ENCODE data around the gene BTBD18.

BTBD18 gene, protein sequence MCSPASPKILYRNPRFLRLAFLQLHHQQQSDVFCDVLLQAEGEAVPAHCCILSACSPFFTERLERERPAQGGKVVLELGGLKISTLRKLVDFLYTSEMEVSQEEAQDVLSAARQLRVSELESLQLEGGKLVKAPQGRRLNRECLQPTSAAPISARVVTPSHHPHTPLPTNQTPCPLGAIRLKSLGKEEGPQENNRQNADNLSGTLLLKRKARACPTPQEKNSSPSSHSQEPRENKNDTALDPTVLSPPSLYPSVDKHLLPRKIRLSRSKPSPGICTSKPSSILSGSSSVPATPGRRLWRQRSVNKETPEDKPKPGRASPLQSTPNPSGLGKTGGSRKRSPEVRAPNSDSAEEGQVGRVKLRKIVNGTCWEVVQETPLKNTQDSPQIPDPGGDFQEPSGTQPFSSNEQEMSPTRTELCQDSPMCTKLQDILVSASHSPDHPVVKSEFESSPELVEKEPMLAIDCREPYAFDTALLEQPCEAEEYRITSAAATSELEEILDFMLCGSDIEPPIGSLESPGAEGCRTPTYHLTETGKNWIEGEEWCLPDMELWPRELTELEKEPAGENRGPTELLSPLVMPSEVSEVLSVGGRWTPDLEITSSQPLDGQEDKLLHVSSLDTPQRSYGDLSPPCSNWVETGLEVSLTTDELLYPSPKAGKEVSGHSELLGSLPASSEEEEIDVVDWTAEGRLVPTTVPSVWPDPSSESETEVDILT

DNA sequence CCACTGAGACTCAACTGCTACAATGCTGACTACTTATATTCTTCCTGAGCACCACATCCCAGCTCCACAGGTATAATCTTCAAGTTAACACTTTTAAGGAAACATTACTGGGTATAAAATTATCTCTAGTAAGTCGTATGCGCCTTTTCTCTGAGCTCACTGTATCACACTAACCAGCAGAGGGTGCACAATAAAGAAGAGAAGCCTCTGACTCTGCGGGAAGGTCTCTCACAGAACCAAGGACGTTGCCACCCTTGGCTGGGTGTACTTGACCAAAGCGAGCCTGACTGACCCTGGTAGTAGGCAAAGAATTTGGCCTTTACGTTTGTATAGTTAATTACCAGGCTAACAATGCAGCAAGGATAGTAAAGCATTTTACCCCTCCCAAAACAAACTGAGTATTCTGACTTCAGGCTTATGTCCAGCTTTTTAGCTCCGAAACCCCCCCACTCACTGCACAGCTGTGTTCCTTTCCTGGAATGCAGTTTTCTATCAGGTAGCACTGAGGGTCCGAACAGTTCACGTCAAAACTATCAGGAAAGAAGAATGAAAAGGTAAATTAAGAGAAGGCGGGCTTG, at the start of gene BTBD18:
Gene BTBD18 (minus strand): TSS at position 144 of the 578 bp plus-strand sequence. CDS start 631 bp downstream, outside the sequence.
- no peak for DNase-seq (ENCODE audit: low read depth)

DNA sequence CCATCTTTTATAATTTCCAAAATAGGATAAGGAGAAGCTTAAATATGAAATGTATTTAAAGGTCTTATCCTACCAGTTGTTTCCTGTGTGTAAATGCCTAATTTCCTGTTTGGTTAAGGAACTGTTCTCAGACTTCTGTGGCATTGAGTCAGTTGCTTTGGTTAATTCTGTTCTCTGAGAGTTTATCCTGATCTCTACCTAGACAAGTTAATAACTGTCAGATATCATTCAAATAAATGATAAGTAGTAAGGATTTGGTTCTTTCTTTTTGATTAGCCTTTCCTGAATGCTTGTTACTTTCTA, 49.5 kb upstream of the BTBD18 start:
- DNase-seq (ENCODE audit: low read depth), result no peak

DNA sequence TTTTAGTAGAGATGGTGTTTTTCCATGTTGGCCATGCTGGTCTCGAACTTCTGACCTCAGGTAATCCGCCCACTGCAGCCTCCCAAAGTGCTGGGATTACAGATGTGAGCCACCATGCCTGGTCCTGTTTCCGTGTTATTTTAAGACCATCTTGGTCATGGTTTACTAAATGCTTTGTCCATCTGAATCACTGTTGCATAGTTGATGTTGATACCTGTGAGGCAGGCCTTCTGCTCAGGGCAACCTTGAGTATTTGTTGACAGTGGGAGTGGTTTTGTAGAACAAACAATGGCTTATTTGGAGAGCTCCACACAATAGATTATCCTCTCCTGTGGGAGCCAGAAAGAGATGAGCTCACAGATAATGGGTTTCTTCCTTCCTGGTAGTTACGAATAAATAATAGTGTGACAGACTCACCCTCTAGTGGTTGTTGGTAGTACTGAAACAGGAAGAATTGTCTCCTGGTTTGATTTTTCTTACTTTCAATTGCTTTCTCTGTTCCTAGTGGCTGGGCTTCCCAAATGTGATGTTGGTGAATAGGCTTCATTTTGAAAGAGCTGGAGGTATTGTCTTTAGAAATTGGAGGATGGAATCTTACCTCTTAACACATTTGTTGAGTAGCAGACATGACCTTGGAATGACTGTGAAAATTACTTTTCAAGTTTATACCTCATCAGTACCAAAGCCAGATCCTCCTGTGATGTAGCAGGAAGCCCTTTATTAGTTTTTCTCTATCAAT, 49.0 kb upstream of the BTBD18 start:
- no peak for DNase-seq (ENCODE audit: low read depth)

DNA sequence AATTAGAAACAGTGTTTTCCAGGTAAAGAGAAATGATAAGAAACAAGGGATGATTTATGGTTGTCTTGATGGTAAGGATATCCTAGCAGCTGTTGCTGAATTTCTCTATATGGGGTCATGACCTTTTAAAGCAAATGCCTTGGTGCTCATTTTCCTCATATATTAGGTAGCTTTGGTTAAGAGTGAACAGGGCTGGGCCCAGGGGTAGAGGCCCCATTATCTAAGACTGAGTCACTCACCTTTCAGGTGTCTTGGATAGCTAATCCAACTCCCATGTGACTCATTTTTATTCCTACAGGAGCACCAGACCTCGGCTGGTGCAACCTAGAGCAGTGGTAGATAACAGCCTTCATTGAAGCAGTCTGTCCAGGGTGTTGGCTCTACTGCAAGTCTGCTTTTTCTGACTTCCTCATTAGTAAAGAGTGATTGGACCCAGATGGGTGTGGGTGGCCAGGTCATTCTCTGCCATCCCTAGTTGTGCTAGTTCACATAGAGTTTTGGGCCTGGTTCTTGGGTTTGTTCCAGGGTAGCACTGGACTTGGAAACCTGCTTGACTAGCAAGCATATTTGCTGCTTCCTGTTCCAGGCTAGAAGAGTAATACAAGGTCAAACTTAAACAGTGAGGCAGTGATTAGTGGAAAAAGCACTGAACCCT, 47.4 kb upstream of the BTBD18 start:
- no peak for DNase-seq (ENCODE audit: low read depth)

DNA sequence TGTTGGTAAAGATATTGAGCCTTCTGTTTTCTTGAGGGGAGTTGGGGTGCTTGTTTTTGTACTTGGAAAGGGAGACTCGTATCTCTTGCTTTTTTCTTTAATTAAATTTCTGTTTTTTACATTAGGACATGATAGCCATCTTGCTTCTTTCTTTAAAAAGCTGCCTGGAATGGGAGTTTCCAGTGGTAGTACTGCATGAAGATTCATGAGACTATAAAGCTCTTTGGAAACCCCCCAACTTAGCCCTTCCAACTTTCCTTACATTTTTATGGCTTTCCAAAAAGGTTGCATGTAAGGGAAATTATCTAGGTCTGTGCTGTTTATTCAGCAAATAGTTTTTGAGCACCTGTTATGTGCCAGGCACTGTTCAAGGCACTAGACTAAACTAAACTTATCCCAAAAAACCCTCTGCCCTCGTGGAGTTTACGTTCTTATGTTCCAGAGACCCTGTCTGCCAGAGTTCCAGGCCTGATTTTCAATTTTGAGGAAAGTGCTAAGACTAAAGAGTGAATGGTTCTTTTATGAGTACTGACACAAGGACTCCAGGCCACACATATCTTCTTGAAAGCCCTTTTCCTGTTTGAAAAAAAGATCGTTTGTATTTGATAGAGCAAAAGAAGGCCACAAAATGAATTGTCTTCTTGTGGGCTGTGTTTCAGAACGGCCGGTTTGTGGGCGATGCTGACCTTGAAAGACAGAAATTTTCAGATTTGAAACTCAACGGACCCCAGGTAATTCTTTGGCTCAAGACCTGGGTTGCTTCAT, 41.9 kb upstream of the BTBD18 start:
- DNase-seq (ENCODE audit: low read depth), result no peak

DNA sequence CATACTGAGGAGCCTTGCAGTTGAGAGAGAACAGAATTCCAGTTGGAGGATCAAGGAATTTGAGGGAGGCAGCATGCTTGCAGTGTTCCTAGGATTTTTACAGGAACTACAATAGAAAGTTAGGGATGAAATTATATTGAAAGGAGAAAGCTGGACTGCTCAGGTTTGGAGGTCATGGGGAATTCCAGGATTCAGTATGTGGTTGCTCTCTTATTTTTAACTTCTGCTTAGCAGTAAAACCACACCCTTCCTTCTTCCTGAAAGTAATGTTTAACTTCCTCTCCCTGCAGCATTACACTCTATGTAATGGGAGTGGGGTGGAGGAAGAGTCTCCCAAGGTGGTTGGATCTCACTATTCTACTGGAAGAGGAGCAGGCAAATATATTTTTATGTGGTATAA, 41.3 kb upstream of the BTBD18 start:
- DNase-seq (ENCODE audit: low read depth), result no peak

DNA sequence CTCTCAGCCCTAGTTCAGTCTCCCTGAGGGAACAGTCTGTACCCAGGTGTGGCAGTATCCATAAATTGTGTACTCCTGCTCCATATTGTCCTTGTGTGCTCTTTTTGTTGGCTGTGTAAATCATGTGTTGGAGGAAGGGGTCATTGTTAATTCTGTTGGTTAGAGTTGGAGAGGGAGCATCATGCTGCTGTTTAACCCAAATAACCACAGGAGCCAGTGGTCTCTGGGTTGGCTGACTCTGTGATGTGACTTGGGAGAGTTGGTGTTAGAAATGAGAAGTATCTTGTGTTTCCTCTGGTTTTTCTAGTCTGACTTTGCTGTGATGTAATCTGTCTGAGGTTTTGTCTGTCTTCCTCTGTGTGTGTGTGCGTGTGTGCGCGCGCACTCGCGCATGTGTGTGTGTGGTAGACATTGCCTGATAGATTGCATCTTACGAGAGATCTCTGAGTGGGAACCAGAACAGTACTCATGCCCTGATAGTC, 40.5 kb upstream of the BTBD18 start:
- peak; percentile 76 for DNase-seq (ENCODE audit: low read depth)

DNA sequence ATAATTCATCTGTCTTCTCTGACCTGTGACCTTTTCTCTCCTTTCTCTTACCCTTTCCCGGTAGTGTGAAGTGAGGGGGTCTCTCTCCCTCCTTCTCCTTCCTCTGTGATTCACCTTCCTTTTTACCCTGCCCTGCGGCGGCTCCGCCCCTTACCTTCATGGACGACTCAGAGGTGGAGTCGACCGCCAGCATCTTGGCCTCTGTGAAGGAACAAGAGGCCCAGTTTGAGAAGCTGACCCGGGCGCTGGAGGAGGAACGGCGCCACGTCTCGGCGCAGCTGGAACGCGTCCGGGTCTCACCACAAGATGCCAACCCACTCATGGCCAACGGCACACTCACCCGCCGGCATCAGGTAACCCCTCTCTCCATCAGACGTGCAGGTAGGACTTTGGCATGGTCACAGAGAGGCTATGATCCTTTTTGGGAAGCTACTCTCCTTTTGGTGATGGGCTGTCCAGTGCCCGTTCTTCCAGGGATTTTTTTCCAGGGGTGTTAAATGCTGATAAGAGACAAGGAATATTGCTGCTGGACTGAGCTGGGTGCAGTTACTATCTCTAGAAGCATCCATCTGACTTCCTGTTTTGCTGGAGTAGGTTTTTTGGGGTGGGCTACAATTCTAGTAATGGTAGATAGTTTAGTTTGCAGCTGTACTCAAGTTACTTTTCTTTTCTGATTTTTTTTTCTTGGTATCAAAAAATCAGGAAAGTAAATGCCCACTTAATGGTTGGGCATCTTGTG, 39.9 kb upstream of the BTBD18 start:
- no peak for DNase-seq (ENCODE audit: low read depth)

DNA sequence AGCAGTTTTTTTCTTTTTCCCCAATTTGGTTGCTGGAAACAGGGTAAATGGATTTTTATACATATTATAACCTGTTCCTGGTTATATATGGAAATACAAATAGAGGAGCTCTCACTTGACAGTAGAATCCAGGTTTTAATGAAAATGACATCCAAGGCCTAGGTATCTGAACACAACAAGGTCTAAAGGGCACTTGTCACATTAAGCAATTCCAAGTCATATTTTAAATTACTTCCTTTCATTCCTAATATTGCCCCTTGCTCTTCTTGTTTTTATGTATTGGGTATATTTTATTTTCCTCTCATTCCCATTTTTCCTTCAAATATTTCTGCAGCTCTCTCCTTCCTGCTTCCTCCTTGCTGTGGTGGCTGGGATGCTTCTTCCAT, 37.1 kb upstream of the BTBD18 start:
- no peak for DNase-seq (ENCODE audit: low read depth)

DNA sequence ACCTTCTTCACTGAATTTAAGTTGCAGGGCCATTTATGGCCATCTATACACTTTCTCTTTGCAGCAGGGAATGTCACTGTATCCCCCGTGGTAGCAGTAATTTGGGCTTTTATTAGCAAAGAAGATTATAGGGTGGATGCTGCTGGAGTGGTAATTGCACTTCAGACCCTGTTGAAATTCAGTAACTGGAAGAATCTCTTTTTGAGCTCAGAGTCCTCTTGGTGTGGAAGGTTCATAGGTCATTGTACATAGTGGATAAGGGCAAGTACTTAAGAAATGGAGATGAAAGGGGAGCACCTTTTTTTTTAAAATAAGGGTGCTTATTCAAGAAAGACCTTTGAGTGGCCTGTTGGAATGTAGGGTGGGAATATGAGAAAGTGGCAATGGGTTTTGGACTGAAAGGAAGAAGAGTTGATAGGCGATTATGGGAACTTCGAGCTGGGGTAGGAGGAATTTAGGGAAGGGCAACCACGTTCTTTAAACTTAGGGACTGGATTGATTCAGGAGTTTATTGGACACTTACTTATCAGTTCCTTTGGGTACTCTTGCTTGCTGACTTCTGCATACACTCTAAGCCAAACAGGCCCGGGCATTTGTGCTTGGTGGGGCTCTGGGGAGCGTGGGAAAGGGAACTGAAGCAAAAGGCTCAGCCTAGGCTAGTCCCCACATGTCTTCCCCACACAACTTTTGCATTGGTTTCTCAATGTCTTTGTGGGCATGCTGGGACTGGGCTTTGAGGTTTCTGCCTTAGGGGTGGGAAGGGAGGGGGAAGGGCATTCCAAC, 36.5 kb upstream of the BTBD18 start:
- DNase-seq (ENCODE audit: low read depth), result no peak

DNA sequence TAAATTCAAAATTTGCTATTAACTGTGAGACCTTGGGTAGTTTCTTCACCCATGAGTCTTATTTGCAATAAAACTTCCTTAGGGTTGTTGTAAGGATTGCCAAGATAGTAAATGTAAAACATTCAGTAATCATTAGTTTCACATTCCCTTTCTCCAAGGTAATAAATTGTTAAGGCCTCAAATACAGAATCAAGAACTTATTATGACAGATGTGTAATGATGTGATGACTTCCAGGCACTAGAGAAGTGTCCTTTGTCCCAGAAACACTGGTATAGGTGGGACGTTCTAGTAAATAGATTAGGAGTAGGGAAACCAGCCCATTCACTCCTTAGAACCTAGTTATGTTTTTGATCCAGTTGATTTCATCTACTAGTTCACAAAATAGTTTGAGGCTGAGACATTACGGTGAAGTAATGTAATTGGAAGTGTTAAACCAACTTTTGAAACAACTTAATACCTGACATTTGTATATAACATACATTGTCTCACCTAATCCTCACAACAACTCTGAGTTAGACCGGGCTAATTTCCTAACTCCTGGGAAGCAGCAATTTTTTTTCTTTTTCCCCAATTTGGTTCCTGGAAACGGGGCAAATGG, 35.5 kb upstream of the BTBD18 start:
- DNase-seq (ENCODE audit: low read depth), result no peak

DNA sequence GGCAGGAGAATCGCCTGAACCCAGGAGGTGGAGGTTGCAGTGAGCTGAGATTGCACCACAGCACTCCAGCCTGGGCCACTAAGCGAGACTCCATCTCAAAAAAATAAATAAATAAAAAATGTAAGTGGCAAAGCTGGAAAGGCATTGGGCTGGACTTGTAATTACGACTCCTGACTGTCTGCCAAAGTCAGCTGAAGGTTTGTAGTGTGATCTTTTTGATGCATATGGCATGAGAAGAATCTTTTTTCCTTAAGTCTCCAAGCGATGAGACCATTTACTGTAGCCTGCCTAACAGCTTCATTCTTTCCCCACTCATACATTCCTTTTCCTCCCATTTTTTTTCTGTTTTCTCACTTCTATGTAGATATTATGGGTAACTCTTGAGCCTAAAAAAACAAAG, 34.8 kb upstream of the BTBD18 start:
- no peak for DNase-seq (ENCODE audit: low read depth)

DNA sequence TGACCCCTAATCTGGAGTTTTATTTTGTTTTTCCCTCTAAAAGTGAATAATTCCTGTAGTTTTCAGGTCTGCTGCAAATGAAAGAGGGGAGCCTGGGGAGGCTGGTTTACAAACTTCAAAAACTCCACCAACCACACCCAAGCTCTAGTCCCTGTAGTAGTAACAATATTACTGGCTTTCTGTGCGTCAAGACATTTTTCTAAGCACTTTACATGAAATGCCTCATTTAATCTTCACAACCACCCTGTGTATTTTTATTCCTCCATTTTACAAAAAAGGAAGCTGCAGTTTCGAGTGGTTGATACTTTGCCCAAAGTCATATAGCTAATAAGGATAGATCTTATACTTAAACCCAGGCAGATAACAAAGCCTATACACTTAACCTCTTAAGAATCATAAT, 33.5 kb upstream of the BTBD18 start:
- no peak for DNase-seq (ENCODE audit: low read depth)

DNA sequence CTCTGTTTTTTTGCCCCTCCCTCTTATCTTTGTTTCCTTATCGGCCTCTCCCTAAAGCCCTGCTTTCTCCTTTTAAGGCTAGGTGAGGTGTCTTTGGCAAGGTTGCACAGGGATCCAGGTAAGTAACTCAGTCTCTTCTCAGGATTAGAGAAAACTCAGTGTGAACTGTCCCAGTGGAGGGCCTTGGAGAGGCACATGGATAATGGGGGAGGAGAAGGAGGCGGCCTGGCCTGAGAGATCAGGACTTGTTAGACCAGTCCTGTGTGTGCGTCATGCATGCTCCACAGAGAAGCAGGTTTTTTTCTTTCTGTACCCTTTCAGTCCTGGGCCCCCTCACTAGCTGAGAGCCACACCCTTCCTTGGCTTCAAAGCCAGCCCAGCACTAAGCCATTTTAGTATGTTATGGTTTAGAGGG, 29.9 kb upstream of the BTBD18 start:
- DNase-seq (ENCODE audit: low read depth), result no peak

DNA sequence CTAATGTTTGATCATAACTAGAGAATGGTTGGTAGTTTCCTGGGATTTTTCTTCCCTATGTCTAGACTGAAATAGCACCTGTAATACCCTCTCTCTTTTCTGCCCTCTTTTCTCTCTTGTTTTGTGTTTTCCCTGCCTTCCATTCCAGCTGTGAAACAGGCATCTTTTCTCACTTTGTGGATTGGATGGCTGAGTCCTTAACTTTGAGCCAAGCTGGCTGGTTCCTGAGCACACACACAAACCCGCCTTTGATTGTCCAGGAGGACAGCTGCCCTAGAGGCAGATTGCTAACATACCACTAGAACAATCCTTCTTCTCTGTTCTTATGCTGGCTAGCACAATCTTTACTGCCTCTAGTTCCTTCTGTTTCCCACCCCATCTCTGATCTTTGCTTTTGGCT, 27.7 kb upstream of the BTBD18 start:
- DNase-seq (ENCODE audit: low read depth), result no peak

DNA sequence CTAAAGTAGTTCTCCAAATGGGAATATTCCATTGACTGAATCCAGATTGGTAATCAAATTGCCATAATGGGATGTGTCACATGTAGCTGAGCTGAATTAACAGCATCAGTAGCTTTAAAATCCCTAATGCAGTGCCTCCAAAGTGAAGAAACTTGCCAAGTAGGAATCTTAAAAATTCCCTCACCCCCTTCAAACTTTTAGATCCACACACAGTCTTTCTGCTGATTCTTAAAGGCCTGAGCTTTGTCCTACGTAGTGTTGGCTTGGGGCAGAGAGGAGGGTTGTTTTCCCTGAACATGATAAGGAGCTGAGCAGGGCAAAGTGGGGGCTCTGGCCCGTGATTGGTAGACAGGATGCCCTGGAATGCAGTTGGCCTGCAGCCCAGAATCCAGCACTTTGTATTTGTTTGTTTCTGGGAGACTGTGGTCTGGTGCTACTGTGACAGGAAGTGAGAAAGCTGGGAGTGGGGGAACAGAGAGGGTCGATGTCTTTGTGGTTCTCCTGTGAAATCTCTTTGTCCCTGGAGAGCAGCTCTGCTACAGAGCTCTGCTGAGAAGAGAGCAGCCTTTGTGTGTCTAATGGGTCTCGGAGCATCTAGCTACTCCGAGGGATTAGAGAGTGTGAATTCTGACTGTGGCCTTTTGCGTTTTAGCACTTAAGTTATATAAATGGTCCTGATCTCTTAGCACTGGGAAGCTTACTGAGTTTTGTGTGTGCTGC, 26.9 kb upstream of the BTBD18 start:
- DNase-seq (ENCODE audit: low read depth), result no peak

DNA sequence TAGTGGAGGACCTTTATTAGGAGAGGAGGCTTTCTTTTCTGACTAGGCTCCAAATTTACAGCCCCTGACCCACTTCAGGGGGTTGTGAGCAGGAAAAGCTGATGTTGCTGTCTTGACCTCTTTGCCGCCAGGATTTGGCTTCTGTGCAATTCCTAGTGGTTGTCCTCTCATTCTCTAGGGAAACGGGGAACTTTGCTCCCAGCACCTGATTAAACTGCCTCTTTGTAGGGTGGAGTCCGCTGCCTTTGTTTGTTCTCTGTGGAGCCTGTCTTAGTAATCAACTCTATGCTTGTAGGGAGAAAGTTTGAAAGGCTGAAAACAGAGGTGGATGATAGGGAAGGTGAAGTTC, 26.3 kb upstream of the BTBD18 start:
- DNase-seq (ENCODE audit: low read depth), result no peak

DNA sequence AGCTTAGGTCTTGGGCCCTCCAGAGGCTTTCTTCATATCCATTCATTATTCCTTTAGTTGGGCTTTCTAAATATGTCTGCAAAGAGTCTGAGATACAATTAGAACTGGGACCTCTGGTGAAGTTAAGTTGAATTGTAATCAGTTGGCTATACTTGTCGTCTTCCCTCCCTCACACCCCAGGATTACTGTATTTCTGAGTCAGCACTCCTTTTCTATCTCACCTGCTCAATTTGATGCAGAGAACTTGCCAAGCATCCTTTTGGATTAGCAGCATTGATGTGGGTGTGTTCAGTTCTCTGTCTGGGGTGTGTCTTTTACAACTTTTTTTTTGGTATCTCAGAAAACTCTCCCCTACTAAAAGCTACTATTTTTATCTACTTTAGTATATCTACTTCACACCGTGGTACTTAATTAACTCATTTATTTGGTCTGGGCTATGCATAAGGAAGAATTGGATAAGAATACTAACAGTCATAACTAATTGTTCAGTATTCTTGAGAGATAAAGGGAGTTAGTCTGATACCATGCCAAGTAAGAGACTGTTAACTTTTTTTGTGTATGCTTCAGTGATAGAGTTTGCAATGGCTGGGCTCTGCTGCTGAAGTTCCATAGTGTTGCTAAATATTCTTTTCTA, 25.1 kb upstream of the BTBD18 start:
- no peak for DNase-seq (ENCODE audit: low read depth)

All from activated T-helper 1 cell treated with Interleukin-2 at 50 U/mL for 16 hours (primary cell).